Activated CD8-positive, alpha-beta memory T cell treated with anti-CD3 and anti-CD28 coated beads, Interleukin-2, amount 10 ng/mL, durations not matched to agents 7 days and 5 days (primary cell): Measurements from ENCODE around the gene GRIP2. TPM values are rescaled to one million over a fixed set of nuclear protein-coding genes. Genes with fewer than 3 reads are reported as not detected.

Experiments
- ATAC-seq: fragments of 150-1000 bp; cut with Tn5 transposase; one replicate; pipeline ENCODE4 v1.10.0; 2021; ENCODE audit warnings: moderate library complexity
- CTCF ChIA-PET: fragments of 350-600 bp; sonication (Branson Sonifier 250); formaldehyde crosslinking; loops from one replicate; lab custom pipeline; 2021; ENCODE audit warnings: antibody characterized with exemption; lab: Charles Lee
- DNase-seq: peaks from one replicate; pipeline ENCODE4 v3.0.0-alpha.2; 2020
- H3K27ac Mint-ChIP-seq: one replicate; pipeline ENCODE4 v1.8.0; 2021; ENCODE audit warnings: mild to moderate bottlenecking, mixed read lengths
- H3K27me3 Mint-ChIP-seq: one replicate; pipeline ENCODE4 v1.8.0; 2021; ENCODE audit warnings: mixed read lengths
- H3K36me3 Mint-ChIP-seq: one replicate; pipeline ENCODE4 v1.8.0; 2021; ENCODE audit warnings: mild to moderate bottlenecking, mixed read lengths
- H3K4me1 Mint-ChIP-seq: one replicate; pipeline ENCODE4 v1.8.0; 2021; ENCODE audit warnings: mixed read lengths
- H3K4me3 Mint-ChIP-seq: one replicate; pipeline ENCODE4 v1.8.0; 2021; ENCODE audit warnings: mild to moderate bottlenecking, moderate library complexity, mixed read lengths
- H3K9me3 Mint-ChIP-seq: one replicate; pipeline ENCODE4 v1.8.0; 2022; ENCODE audit warnings: low read depth, mixed read lengths
- total RNA-seq, 2 experiments: library from RNA; stranded (reverse); gene quantifications; one replicate each; pipeline ENCODE4 v1.2.3, GENCODE V29; 2021

GRIP2 gene
- total RNA-seq, 2 experiments from 2014 or later = not detected

DNA sequence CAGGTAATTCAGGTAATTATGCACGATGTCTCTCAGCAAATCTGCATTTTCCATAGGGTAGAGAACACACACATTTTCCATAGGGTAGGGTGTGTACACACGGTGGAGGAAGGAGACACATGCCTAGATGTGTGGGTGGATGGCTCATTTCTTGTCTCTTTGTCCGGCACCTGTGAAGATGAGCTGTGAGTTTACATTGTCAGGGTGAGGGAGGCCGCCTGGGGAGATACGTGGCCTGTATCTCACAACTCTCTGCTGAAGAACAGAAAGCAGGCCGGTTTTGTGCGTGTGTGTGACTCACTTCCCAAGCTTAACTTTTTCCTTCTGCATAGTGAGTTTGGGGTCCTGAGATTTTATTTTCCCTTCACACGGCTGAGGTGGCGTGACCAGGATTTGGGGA lies 77.4 kb downstream of the GRIP2 start:
- DNase-seq = no peak

DNA sequence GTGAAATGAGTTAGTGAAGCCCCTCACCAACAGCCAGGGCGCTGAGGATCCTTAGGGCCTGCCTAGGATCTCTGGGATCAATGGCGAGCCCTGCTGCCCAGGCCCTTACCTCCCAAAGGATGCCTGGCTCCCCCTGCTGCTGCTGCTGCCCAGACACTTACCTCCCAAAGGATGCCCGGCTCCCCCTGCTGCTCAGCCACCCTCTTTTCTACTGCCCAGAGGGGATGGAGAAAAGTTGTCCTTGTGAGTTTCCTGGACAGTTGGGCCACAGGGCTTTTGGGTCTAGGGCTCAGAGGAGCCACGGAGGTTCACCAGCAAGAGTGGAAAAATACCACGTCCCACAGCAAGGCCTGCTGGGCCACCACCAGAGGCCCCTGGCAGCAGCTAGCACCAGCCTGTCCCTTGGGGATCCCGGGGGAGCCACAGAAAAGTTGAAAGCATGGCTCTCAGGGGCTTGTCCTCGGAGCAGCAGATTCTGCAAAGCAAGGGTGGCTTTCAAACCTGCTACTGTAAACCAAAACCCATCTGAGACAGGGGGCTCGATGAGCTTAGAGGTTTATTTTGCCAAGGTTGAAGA lies 78.3 kb downstream of the GRIP2 start:
- peak; percentile 66 for ATAC-seq
- peaks cover 25% of the 10 kb centered on the region for H3K4me1 Mint-ChIP-seq
- CTCF ChIA-PET = interaction anchor here (0.7 to 3.5 kb wide), 13 partner anchors 26 to 258 kb away, joined by 3 to 12 read pairs (median 5); partner anchors contain the start of gene SLC6A6
- no peaks in the 10 kb centered on the region for H3K27me3 Mint-ChIP-seq
- H3K27ac Mint-ChIP-seq = peak overlapping the region; percentile 54
- H3K4me3 Mint-ChIP-seq = no peak overlapping the region
- peak; percentile 59 for DNase-seq
- peaks cover 14% of the 10 kb centered on the region for H3K36me3 Mint-ChIP-seq
- H3K9me3 Mint-ChIP-seq = no peaks in the 10 kb centered on the region

More for the DNA sequence above, 77.4 kb downstream of the GRIP2 start:
- no peak overlapping the region for H3K4me3 Mint-ChIP-seq
- peaks cover 14% of the 10 kb centered on the region for H3K36me3 Mint-ChIP-seq
- H3K9me3 Mint-ChIP-seq = no peaks in the 10 kb centered on the region
- peaks cover 25% of the 10 kb centered on the region for H3K4me1 Mint-ChIP-seq
- H3K27ac Mint-ChIP-seq = no peak overlapping the region
- no peaks in the 10 kb centered on the region for H3K27me3 Mint-ChIP-seq
- ATAC-seq = no peak
- CTCF ChIA-PET = interaction anchor here (1.1 to 3.5 kb wide), 9 partner anchors 27 to 259 kb away, joined by 3 to 12 read pairs (median 6); partner anchors contain the start of gene SLC6A6

DNA sequence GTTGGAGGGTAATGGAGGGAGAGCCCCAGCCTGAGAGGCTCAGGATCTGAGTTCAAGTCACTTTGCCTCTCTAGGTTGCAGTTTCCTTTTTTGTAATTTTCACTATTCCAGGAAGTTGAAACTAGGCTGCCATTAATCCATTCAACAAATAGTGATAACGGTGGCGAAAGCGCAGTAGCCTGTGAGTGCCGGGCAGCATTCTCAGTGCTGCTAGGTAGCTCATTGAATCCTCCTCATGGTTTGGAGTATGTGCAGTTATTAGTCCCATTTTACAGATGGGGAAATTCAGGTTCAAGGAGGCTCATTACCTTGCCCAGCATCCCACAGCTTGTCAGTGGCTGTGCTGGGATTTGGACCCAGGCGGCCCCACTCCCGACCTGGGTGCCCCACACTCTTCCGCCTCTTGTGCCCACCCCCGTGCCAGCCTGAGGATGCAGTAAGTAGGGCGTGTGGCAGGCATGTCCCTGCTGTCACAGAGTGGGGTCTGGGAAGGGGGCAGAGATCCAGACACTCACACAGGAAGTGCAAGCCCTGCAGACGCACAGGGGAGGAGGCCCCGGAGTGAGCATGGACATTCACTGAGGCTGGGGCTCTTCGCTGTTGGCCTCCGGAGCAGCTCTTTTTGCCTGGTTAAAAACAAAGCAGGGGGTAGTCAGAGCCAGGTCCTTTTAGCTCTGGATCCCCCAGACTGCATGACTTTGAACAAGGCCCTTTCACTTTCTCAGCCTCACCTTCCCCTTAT lies 79.0 kb downstream of the GRIP2 start:
- Mint-ChIP-seq H3K4me1 (peaks cover 25% of the 10 kb centered on the region), H3K27ac (peak overlapping the region; percentile 54), H3K36me3 (peaks cover 14% of the 10 kb centered on the region), H3K27me3 (no peaks in the 10 kb centered on the region), H3K9me3 (no peaks in the 10 kb centered on the region), H3K4me3 (no peak overlapping the region)
- CTCF ChIA-PET = interaction anchor here (0.7 to 3.5 kb wide), 11 partner anchors 25 to 257 kb away, joined by 3 to 12 read pairs (median 4); partner anchors contain the start of gene SLC6A6
- no peak for DNase-seq
- no peak for ATAC-seq

DNA sequence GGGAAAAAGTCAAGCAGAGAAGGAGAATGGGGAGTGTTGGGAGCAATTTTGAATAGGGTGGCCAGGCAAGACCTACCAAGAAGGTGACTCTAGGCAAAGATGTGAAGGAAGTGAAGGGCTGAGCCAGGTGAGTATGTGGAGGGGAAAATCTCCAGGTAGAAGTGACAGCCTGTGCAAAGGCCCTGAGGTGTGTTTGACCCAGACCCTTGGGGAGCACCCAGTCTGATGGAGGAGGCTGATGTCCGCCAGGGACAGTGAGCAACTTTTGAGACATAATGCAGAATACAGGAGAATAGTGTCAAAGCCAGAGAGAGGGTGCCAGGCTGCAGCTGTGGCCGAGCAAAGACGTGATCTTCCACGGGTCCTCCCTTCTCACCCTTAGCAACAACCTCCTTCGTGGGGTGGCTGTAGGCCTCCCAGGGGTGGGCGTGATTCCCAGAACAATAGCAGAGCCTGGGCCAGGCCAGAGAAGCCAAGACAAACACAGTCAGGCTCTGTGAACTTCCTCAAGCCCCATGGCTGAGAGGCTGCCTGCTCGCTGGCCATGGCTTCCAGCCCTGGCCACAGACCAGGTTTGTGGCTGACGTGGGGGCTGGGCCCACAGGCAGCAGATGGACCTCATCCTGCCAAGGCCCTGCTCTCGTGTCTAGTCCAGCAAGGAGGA lies 79.7 kb downstream of the GRIP2 start:
- peaks cover 14% of the 10 kb centered on the region for H3K36me3 Mint-ChIP-seq
- H3K4me1 Mint-ChIP-seq = peaks cover 25% of the 10 kb centered on the region
- H3K27ac Mint-ChIP-seq = peak overlapping the region; percentile 54
- CTCF ChIA-PET = interaction anchor here (0.7 to 2.8 kb wide), 6 partner anchors 27 to 197 kb away, joined by 3 to 9 read pairs (median 4); partner anchors contain the start of gene SLC6A6
- H3K27me3 Mint-ChIP-seq = no peaks in the 10 kb centered on the region
- H3K9me3 Mint-ChIP-seq = no peaks in the 10 kb centered on the region
- no peak overlapping the region for H3K4me3 Mint-ChIP-seq
- DNase-seq = no peak
- ATAC-seq = no peak

DNA sequence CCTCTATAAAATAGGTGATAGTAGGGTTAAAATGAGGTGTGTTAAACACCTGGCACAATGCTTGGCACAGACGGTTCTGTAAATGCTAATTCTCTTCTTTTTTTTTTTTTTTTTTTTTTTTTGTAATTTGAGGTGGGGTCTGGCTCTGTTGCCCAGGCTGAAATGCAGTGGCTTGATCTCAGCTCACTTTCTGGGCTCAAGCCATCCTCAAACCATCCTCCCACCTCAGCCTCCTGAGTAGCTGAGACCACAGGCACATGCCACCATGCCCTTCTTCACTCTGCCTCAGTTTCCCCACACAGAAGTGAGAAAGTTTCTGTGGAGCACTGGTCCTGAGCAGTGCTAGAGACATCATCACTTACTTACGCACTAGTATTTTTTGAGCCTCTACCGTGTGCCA lies 80.4 kb downstream of the GRIP2 start:
- Mint-ChIP-seq H3K27ac (no peak overlapping the region), H3K4me1 (peaks cover 25% of the 10 kb centered on the region), H3K9me3 (no peaks in the 10 kb centered on the region), H3K4me3 (no peak overlapping the region), H3K36me3 (peaks cover 14% of the 10 kb centered on the region), H3K27me3 (no peaks in the 10 kb centered on the region)
- CTCF ChIA-PET = interaction anchor here (0.7 to 2.8 kb wide), 2 partner anchors 33 to 84 kb away, joined by 3 to 9 read pairs; no protein-coding TSS in a partner anchor
- no peak for ATAC-seq
- no peak for DNase-seq

DNA sequence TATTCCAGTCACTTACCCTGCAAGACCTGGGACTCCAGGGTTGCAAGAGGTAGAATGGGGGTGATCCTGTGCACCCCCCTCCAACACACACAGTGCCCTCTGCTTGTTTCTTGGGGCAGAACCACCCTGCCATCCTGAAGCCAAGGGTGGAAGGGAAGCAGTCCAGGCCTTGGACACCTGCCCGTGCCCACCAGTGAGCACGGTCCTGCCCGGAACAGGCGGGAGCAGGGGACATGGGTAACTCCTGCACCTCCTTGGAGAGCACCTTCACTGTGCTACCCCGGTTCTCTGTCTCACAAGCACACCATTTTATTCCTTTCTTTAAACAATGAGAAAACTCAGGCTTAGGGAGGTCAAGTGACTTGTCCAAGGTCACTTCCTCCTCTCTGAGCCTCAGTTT lies 80.8 kb downstream of the GRIP2 start:
- CTCF ChIA-PET = interaction anchor here (0.7 to 1.6 kb wide), 4 partner anchors 8 to 198 kb away, joined by 3 to 8 read pairs (median 4); no protein-coding TSS in a partner anchor
- Mint-ChIP-seq H3K36me3 (peaks cover 14% of the 10 kb centered on the region), H3K9me3 (no peaks in the 10 kb centered on the region), H3K4me1 (peaks cover 25% of the 10 kb centered on the region), H3K4me3 (no peak overlapping the region), H3K27ac (no peak overlapping the region), H3K27me3 (no peaks in the 10 kb centered on the region)
- DNase-seq (no peak), ATAC-seq (no peak)

DNA sequence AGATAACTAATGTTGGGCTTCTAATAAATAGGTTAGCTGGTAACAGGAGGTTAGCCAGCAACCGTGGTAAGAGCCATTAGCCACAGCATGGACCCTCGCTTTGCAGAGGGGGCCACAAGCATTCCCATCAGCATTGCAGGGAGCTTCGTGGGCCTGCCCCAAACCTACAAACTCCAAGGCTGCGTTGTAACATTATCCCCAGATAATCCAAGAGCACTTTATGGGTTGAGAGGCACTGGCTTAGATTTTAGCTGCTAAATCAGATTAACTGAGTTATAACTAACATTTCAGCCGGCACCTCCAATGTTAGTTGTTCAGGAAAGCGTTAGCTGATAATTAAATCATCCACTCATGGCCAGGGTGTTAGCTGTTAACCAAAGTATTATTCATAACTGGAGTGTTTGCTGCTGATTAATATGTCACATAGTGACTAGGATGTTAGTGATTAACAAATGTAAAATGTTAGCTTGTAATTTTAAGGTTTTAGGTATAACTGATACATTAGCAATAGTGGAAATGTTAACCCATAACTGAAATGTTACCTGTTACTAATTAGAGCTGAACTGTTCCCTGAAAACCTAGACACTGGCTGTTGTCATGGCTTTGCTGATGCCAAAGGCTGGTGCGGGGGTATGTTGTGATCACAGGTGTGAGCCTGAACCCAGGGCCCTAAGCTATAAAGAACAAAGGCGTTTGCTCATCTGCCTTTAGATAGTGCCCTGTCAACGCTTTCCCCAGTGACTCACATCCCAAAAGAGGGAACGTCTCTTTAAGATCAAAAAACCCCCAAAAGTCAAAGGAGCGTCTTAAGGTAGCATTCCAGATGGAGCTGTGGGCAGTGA lies 81.5 kb downstream of the GRIP2 start:
- CTCF ChIA-PET = interaction anchor here (1.1 to 1.6 kb wide), 4 partner anchors 9 to 255 kb away, joined by 3 to 8 read pairs (median 4); no protein-coding TSS in a partner anchor
- DNase-seq = no peak

DNA sequence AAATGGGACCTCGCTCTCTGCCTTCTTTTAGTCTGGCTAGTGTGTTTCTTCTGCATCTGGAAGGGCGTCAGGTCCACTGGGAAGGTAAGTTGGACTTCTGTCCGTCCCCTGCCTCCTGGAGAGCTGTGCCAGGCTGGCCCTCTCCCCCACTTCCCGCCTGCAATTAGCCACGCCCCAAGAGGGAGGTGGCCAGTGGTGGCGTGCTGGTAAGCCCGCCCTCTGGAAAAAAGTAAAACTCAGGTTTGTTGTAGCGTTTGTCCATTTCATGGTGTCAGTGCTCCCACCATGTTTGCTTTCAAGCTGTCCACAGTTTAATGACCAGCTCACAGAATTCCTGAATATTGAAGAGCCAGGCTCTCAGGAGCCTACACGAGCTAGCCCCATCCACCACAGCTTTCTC lies 82.1 kb downstream of the GRIP2 start:
- peak overlapping the region; percentile 34 for H3K27ac Mint-ChIP-seq

More for the DNA sequence above, 81.5 kb downstream of the GRIP2 start:
- no peaks in the 10 kb centered on the region for H3K9me3 Mint-ChIP-seq
- peaks cover 25% of the 10 kb centered on the region for H3K4me1 Mint-ChIP-seq
- H3K27ac Mint-ChIP-seq = peak overlapping the region; percentile 41
- peak; percentile 20 for ATAC-seq
- no peak overlapping the region for H3K4me3 Mint-ChIP-seq
- no peaks in the 10 kb centered on the region for H3K27me3 Mint-ChIP-seq
- peaks cover 14% of the 10 kb centered on the region for H3K36me3 Mint-ChIP-seq

DNA sequence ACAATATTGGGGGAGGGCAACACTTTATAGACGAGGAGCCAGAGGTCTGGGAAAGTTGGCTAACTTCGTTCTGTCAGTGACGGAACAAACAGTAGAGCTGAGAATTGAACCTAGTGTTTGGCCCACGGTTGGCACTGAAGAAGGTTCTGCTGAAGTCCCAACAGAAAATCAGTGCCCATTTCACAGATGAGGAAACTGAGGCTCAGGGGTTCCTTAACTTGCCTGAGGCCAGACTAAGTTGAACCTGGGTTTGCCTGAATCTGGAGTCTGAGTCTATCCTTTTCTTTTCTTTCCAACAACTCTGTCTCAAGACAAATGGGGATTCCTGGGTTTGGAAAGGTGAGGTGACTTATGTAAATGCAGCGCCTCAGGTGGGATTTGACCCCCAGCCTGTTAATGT lies 82.7 kb downstream of the GRIP2 start:
- ATAC-seq (no peak), DNase-seq (no peak)
- H3K36me3 Mint-ChIP-seq = peaks cover 11% of the 10 kb centered on the region
- H3K9me3 Mint-ChIP-seq = no peaks in the 10 kb centered on the region
- H3K27me3 Mint-ChIP-seq = no peaks in the 10 kb centered on the region
- H3K4me1 Mint-ChIP-seq = peaks cover 25% of the 10 kb centered on the region
- H3K27ac Mint-ChIP-seq = no peak overlapping the region
- H3K4me3 Mint-ChIP-seq = no peak overlapping the region
- CTCF ChIA-PET = no interaction called here

More for the DNA sequence above, 82.1 kb downstream of the GRIP2 start:
- Mint-ChIP-seq H3K27me3 (no peaks in the 10 kb centered on the region), H3K36me3 (peaks cover 14% of the 10 kb centered on the region), H3K4me3 (no peak overlapping the region), H3K4me1 (peaks cover 25% of the 10 kb centered on the region), H3K9me3 (no peaks in the 10 kb centered on the region)
- no peak for ATAC-seq
- CTCF ChIA-PET = interaction anchor here (1.1 to 1.6 kb wide), 4 partner anchors 9 to 254 kb away, joined by 3 to 8 read pairs (median 4); no protein-coding TSS in a partner anchor
- DNase-seq = no peak

DNA sequence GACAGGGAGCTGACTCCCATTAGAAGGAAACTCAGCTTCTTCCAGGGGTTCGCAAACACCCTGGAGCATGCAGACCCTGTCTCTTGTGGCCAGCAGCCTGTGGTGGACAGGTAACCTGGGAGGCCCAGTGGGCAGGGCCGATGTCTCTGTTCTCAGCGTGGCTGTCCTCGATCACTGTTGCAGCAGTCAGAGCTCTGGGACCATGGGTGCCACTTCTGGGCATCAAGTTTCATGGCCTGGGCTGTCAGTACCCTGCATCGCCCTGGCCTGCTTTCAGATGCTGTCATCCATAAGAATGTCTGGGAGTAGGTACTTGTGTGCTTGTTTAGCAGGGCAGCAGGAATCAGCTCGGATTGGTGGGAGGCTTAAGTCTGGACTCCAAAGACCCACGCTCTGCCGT lies 83.3 kb downstream of the GRIP2 start:
- ATAC-seq (no peak), DNase-seq (no peak)
- Mint-ChIP-seq H3K4me1 (peaks cover 25% of the 10 kb centered on the region), H3K27me3 (no peaks in the 10 kb centered on the region), H3K4me3 (no peak overlapping the region), H3K9me3 (no peaks in the 10 kb centered on the region), H3K27ac (no peak overlapping the region), H3K36me3 (peaks cover 11% of the 10 kb centered on the region)
- CTCF ChIA-PET = no interaction called here

DNA sequence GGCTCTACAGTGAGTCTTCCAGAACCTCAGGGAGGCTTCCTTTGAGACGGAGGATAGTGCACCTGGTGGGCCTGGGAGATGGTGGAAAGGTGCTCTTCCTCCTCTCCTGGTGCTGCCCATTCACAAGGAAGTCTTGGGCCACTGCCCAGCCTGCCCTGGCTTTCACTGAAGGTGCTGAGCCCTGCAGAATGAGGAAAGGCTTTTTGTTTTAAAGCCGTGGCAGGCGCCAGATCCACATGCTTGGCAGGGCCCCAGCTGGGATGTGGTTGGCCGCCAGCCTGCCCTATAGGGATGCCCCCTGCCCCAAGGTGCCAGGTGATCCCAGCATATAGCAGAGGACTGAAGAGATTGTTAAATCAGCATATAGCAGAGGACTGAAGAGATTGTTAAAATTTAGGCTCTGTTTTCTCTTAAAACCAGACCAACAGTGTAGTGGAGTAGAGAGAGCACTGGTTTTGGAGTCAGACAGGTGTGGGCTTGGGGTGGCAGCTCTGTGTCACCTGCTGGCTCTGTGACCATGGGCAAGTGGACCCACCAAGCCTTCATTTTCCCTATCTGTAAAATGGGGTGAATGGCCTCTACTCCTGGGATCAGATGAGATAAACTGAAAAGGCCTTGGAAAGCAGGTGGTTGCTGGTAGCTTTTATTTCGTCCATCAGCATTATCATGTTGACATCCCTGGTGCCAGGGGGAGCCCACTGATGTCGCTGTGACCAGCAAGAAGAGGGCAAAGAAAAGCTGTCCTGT lies 84.4 kb downstream of the GRIP2 start:
- peaks cover 21% of the 10 kb centered on the region for H3K4me1 Mint-ChIP-seq
- CTCF ChIA-PET = interaction anchor here (0.9 to 1.5 kb wide), 2 partner anchors 11 to 194 kb away, joined by 3 read pairs; no protein-coding TSS in a partner anchor
- no peak overlapping the region for H3K27ac Mint-ChIP-seq
- ATAC-seq (no peak), DNase-seq (no peak)
- no peaks in the 10 kb centered on the region for H3K9me3 Mint-ChIP-seq
- H3K4me3 Mint-ChIP-seq = no peak overlapping the region
- no peaks in the 10 kb centered on the region for H3K27me3 Mint-ChIP-seq
- H3K36me3 Mint-ChIP-seq = peaks cover 13% of the 10 kb centered on the region
